Measurements from ENCODE around the gene SDS. TPM values are rescaled to one million over a fixed set of nuclear protein-coding genes. Genes with fewer than 3 reads are reported as not detected.
"Not testable (repeated sequence)": the region's sequence is repeated elsewhere in the genome, so short reads cannot be mapped to it uniquely, and the experiment has no call there.

The SDS gene
- polyA plus RNA-seq, 1 donor, result 0.31 TPM

DNA sequence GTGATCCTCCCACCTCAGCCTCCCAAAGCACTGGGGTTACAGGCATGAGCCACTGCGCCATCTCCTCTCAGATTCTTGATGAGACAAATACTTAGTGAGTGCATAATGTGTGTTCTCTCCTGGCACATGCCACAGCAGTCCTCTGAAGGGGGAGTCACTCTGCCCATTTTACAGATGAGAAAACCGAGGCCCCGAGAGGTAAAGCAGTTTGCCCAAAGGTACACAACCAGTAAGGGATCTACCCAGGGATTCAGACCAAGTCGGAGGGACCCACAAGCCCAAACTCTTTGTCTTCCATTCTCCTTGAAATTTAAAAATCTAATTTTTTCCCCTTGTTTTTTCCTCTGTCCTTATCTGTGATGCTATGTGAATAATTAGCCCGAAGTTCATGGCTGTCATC, 39.0 kb downstream of the SDS start:
- Histone ChIP-seq H3K27me3 (ENCODE audit: control insufficient read depth, insufficient read depth, low read length) (no peaks in the 10 kb centered on the region), H3K9me3 (ENCODE audit: control insufficient read depth, low read depth, low read length) (no peaks in the 10 kb centered on the region), H3K36me3 (ENCODE audit: control insufficient read depth, insufficient read depth, low read length) (peaks cover 3% of the 10 kb centered on the region), H3K4me3 (ENCODE audit: low read length) (no peak overlapping the region), H3K27ac (ENCODE audit: low read length) (no peak overlapping the region), H3K4me1 (ENCODE audit: control insufficient read depth, insufficient read depth, low read length) (no peaks in the 10 kb centered on the region)
- 100% methylated on average over 1 of the region's 5 CpGs for WGBS (ENCODE audit: insufficient coverage, low lambda C conversion rate)
- no peak for DNase-seq

DNA sequence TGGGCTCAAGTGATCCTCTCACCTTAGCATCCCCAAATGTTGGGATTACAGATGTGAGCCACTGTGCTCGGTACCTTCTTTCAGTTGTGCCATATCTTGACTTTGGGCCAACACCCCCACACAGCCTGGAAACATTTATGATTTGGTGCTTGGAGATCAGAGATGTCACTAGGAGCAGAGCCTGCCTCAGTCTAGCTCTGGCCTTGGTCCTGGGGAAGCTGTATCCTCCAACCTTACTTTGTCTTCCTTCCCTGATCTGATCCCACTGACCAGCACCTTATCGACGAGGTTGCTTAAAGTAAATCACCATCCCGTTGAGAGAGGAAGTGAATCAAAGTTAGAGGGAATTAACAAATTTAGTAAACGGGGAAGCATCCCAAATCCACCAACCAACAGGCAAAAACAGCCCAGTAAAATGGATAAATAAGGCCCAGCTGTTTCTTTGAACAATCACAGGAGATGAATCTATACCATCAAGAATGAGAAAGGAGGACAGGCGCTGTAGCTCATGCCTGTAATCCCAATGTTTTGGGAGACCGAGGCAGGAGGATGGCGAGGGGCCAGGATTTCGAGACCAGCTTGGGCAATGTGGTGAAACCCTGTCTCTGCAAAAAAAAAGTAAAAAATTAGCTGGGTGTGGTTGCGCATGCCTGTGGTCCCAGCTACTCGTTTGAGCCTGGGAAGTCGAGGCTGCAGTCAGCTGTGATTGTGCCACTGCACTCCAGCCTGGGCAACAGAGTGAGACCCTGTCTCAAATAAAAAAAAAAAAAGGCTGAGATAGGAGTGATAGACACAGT, 41.9 kb downstream of the SDS start:
- Histone ChIP-seq H3K27ac (ENCODE audit: low read length) (no peak overlapping the region), H3K9me3 (ENCODE audit: control insufficient read depth, low read depth, low read length) (no peaks in the 10 kb centered on the region), H3K27me3 (ENCODE audit: control insufficient read depth, insufficient read depth, low read length) (no peaks in the 10 kb centered on the region), H3K4me1 (ENCODE audit: control insufficient read depth, insufficient read depth, low read length) (peaks cover 5% of the 10 kb centered on the region), H3K36me3 (ENCODE audit: control insufficient read depth, insufficient read depth, low read length) (no peaks in the 10 kb centered on the region), H3K4me3 (ENCODE audit: low read length) (no peak overlapping the region)
- DNase-seq, result no peak
- 65% methylated on average over 4 of the region's 12 CpGs for WGBS (ENCODE audit: insufficient coverage, low lambda C conversion rate)

DNA sequence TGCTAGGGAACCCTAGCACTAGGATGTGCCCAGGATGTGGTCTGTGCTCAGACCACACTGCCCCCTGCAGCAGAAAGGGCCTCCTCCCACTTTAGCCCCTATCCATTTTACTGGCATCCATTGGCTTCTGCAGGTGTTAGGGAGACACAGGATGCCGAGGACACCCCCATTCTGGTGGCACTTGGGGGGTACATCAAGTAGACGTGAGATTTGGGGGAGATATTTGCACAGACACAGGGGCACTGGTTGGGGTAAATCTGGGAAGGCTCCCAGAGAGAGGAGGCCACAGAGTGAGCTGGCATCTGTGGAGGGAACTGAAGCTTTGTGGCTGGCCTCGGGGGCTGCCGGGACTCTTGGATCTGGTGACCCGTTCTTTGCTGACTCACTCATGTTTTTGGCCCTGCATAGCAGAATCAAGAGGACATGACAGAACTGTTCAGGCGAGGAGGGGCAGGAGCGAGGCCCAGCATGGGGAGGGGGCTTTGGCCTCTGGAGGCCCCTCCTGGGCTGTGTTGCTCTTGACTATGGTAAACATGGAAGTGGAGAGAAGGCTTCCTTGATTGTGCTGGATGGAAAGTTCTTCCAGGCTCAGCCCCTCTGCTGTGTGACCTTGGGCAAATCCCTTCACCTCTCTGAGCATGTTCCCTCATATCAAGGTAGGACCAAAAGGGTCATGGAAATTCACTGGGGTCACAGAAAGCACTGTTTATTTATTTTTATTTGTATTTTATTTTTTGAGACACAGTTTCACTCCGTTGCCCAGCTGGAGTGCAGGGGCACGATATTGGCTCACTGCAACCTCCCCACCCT, 43.5 kb downstream of the SDS start:
- H3K27me3 ChIP-seq (ENCODE audit: control insufficient read depth, insufficient read depth, low read length), result no peaks in the 10 kb centered on the region
- H3K4me1 ChIP-seq (ENCODE audit: control insufficient read depth, insufficient read depth, low read length), result peaks cover 5% of the 10 kb centered on the region
- no peak for DNase-seq
- no peak overlapping the region for H3K27ac ChIP-seq (ENCODE audit: low read length)
- no peaks in the 10 kb centered on the region for H3K36me3 ChIP-seq (ENCODE audit: control insufficient read depth, insufficient read depth, low read length)
- no peaks in the 10 kb centered on the region for H3K9me3 ChIP-seq (ENCODE audit: control insufficient read depth, low read depth, low read length)
- H3K4me3 ChIP-seq (ENCODE audit: low read length), result no peak overlapping the region
- 100% methylated on average over 2 of the region's 9 CpGs for WGBS (ENCODE audit: insufficient coverage, low lambda C conversion rate)

DNA sequence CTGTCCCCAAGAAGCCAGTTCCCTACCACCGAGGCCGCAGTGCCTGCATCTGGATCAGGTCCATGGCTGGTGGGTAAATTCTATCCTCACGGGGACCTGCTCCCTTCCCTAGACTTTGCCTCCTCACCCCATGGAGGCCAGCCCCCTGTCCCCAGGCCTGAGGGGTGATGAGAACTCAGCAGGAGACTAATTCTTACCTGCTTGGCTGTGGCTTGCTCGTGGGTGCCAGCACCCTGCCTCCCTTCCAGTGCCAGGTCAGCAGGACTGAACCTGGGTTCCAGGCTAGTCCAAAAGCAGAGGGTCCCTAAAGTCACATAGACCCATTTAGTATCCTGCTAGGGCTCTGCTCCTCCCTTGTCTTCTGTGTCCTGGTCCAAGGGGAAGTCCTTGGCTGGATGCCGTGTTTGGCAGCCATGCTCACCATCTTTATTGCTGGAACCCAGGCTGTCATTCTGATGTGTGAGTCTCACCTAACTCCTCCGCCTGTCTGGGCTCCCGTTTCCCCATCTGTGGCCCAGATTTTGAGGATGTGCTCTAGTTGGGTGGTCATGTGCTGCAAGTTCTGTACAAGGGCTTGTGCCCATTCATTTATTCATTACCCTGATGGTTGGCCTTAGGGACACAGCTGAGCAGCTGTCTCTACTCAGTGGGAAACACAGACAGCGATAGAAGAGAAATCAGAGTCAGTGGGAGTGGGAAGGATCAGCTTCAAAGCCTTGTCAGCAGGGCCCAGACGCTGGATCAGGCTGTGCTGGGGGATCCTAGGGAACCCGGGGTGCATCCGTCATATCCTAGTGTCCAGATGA, 44.4 kb downstream of the SDS start:
- H3K4me3 ChIP-seq (ENCODE audit: low read length), result peak overlapping the region; percentile 78
- WGBS (ENCODE audit: insufficient coverage, low lambda C conversion rate), result no CpG with 5 or more reads among the region's 11 CpGs
- no peaks in the 10 kb centered on the region for H3K9me3 ChIP-seq (ENCODE audit: control insufficient read depth, low read depth, low read length)
- H3K4me1 ChIP-seq (ENCODE audit: control insufficient read depth, insufficient read depth, low read length), result peaks cover 5% of the 10 kb centered on the region
- H3K27me3 ChIP-seq (ENCODE audit: control insufficient read depth, insufficient read depth, low read length), result no peaks in the 10 kb centered on the region
- H3K36me3 ChIP-seq (ENCODE audit: control insufficient read depth, insufficient read depth, low read length), result no peaks in the 10 kb centered on the region
- no peak overlapping the region for H3K27ac ChIP-seq (ENCODE audit: low read length)
- DNase-seq, result no peak

DNA sequence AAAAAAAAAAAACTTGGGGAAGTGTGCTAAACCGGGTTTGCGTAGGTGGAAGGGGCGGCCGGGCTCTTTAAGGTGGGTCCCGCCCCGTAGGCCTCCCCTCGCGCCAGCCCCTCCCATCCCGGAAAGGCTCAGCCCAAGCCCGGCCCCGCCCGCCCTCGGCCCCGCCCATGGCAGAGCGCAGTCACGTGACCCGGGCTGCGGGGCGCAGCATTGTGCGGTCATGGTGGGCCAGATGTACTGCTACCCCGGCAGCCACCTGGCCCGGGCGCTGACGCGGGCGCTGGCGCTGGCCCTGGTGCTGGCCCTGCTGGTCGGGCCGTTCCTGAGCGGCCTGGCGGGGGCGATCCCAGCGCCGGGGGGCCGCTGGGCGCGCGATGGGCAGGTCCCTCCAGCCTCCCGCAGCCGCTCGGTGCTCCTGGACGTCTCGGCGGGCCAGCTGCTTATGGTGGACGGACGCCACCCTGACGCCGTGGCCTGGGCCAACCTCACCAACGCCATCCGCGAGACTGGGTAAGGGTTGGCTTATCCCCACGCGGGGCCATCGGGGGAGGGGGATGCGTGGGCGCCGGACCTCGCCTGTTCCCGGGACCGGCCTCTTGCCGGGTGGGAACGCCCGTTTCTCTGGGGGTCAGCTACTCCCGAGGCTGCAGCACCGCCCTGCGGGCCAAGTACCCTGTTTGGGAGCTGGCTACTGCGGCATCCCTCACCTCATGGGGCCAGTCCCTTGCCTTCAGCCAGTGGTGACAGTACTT, 45.1 kb downstream of the SDS start, which contains the start of gene PLBD2:
Gene PLBD2 (plus strand): TSS at position 207 of the 752 bp plus-strand sequence. CDS start 14 bp downstream, at position 221.
- WGBS (ENCODE audit: insufficient coverage, low lambda C conversion rate), result no CpG with 5 or more reads among the region's 67 CpGs
- peaks cover 5% of the 10 kb centered on the region for H3K4me1 ChIP-seq (ENCODE audit: control insufficient read depth, insufficient read depth, low read length)
- no peaks in the 10 kb centered on the region for H3K36me3 ChIP-seq (ENCODE audit: control insufficient read depth, insufficient read depth, low read length)

DNA sequence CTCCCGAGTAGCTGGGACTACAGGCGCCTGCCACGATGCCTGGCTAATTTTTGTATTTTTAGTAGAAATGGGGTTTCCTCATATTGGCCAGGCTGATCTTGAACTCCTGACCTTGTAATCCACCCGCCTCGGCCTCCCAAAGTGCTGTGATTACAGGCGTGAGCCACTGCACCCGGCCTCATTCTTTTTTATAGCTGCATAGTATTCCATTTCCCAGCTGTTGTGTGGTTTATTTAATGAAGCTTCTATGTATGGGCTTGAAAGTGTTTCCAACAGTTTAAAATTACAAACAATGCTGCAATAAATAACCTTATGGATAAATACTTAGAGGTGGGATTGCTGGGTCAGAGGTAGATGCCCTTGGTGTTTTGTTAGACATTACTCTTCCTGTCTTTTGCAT, 49.5 kb downstream of the SDS start:
- H3K4me3 ChIP-seq (ENCODE audit: low read length); H3K9me3 ChIP-seq (ENCODE audit: control insufficient read depth, low read depth, low read length); H3K27ac ChIP-seq (ENCODE audit: low read length); H3K36me3 ChIP-seq (ENCODE audit: control insufficient read depth, insufficient read depth, low read length); H3K27me3 ChIP-seq (ENCODE audit: control insufficient read depth, insufficient read depth, low read length); DNase-seq; H3K4me1 ChIP-seq (ENCODE audit: control insufficient read depth, insufficient read depth, low read length): not testable (repeated sequence)
- WGBS (ENCODE audit: insufficient coverage, low lambda C conversion rate), result 90% methylated on average over 2 of the region's 7 CpGs

More for the DNA sequence above, 45.1 kb downstream of the SDS start, which contains the start of gene PLBD2:
- Histone ChIP-seq H3K4me3 (ENCODE audit: low read length) (peak within 1 kb of the TSS; percentile 78), H3K9me3 (ENCODE audit: control insufficient read depth, low read depth, low read length) (no peaks in the 10 kb centered on the region), H3K27me3 (ENCODE audit: control insufficient read depth, insufficient read depth, low read length) (no peaks in the 10 kb centered on the region), H3K27ac (ENCODE audit: low read length) (peak within 1 kb of the TSS; percentile 38)
- peak; percentile 92 to 95 for DNase-seq

DNA sequence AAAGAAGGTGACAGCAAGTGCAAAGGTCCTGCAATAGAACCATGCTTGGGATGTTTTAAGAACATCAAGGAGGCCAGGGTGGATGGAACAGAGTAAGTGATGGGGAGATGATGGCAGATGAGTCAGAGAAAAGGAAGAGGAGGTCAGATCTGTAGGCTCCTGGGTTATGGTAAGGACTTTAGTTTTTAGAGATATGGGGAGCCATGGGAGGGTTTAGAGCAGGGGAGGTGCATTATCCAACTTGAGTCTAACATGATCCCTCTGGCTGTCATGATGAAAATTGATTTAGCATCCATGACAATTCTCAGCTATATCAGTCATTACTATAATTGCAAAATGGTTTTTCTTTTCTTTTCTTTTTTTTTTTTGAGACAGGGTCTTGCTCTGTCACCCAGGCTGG, 52.6 kb downstream of the SDS start:
- no peak overlapping the region for H3K27ac ChIP-seq (ENCODE audit: low read length)
- H3K9me3 ChIP-seq (ENCODE audit: control insufficient read depth, low read depth, low read length), result no peaks in the 10 kb centered on the region
- H3K27me3 ChIP-seq (ENCODE audit: control insufficient read depth, insufficient read depth, low read length), result peaks cover 4% of the 10 kb centered on the region
- H3K4me1 ChIP-seq (ENCODE audit: control insufficient read depth, insufficient read depth, low read length), result no peaks in the 10 kb centered on the region
- DNase-seq, result no peak
- no peaks in the 10 kb centered on the region for H3K36me3 ChIP-seq (ENCODE audit: control insufficient read depth, insufficient read depth, low read length)
- no peak overlapping the region for H3K4me3 ChIP-seq (ENCODE audit: low read length)

DNA sequence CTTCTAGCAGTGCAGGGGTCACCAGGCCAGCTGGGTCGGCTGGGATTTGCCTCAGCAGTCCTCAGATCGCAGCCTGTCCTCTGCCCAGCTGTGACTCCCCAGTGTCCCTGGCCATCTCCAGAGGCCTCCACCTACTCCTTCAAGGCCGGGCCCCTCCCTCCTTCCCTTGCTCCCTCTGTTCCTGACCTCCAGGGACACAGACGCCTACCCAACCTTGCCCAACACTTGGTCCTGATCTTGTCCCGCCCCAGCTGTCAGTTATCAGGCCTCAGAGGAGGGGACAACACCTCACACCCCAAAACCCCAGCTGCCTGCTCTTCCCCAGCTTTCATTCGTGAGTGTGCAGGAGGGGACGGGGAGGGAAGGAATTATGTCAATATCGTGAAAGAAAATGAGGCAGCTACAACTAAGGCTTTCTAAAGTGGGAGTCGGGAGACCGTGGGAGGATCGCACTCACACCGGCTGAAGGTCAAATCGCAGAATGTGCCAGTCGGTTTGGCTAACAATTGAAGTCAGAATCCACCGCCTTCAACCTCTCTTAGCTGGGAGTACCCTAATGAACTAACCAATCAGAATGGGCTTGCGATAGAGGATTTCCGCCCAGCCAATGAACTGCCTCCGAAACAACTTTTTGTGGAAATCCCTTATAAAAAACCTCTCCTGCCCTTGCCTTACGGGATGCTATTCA, 54.7 kb downstream of the SDS start:
- Histone ChIP-seq H3K36me3 (ENCODE audit: control insufficient read depth, insufficient read depth, low read length) (no peaks in the 10 kb centered on the region), H3K27ac (ENCODE audit: low read length) (no peak overlapping the region), H3K9me3 (ENCODE audit: control insufficient read depth, low read depth, low read length) (no peaks in the 10 kb centered on the region), H3K27me3 (ENCODE audit: control insufficient read depth, insufficient read depth, low read length) (peaks cover 4% of the 10 kb centered on the region), H3K4me3 (ENCODE audit: low read length) (no peak overlapping the region), H3K4me1 (ENCODE audit: control insufficient read depth, insufficient read depth, low read length) (no peaks in the 10 kb centered on the region)
- no peak for DNase-seq
- WGBS (ENCODE audit: insufficient coverage, low lambda C conversion rate), result 88% methylated on average over 1 of the region's 19 CpGs

DNA sequence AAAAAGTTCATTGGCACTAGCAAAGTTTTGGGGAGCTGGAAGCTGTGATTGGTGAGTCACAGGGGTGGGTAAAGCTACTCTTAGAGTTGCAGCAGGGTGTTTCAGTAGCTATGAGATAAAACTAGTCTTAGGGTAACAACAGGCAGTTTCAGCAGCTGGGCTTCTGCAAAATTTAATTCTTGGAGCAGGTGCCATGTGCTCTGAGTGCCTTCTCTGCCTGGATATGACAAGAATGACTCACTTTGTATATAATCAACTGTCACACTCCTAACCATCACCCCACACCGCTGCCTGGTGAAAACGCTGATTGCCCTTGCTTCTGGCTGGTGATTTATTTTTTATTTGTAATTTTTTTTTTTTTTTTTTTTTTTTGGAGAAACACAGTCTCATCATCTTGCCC, 55.8 kb downstream of the SDS start:
- H3K36me3 ChIP-seq (ENCODE audit: control insufficient read depth, insufficient read depth, low read length), result no peaks in the 10 kb centered on the region
- no peak overlapping the region for H3K27ac ChIP-seq (ENCODE audit: low read length)
- WGBS (ENCODE audit: insufficient coverage, low lambda C conversion rate), result no CpG with 5 or more reads among the region's 2 CpGs
- H3K9me3 ChIP-seq (ENCODE audit: control insufficient read depth, low read depth, low read length), result no peaks in the 10 kb centered on the region
- peaks cover 4% of the 10 kb centered on the region for H3K27me3 ChIP-seq (ENCODE audit: control insufficient read depth, insufficient read depth, low read length)
- DNase-seq, result no peak
- H3K4me1 ChIP-seq (ENCODE audit: control insufficient read depth, insufficient read depth, low read length), result no peaks in the 10 kb centered on the region
- no peak overlapping the region for H3K4me3 ChIP-seq (ENCODE audit: low read length)
